ENCODE measurements around the gene ID3.

ID3 gene

DNA sequence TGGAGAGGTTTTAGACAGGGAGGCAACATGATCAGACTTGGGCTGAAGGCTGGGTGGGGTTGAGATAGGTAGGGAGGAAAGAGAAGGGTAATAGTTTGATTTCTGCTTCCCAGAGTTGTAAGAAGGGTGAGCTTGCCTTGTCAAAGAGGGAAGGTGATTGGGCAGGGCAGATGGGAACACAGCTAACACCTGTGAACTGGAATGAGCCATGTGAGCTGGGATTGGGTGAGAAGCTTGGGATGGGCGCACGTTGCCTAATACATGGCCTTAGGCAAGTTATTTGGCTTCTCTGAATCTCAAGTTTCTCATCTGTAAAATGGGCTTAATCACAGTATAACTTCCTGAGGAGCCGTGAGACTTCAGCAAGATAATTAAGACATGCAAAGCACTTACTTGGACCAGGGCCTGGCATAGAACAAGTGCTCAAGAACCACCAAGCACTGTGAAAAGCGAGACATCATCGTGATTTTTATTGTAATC, 33.8 kb upstream of the ID3 start:
- H3K27ac ChIP-seq = no peak overlapping the region
- no peak for DNase-seq (ENCODE audit: low spot score)
- TF ChIP-seq, protein P1, sequence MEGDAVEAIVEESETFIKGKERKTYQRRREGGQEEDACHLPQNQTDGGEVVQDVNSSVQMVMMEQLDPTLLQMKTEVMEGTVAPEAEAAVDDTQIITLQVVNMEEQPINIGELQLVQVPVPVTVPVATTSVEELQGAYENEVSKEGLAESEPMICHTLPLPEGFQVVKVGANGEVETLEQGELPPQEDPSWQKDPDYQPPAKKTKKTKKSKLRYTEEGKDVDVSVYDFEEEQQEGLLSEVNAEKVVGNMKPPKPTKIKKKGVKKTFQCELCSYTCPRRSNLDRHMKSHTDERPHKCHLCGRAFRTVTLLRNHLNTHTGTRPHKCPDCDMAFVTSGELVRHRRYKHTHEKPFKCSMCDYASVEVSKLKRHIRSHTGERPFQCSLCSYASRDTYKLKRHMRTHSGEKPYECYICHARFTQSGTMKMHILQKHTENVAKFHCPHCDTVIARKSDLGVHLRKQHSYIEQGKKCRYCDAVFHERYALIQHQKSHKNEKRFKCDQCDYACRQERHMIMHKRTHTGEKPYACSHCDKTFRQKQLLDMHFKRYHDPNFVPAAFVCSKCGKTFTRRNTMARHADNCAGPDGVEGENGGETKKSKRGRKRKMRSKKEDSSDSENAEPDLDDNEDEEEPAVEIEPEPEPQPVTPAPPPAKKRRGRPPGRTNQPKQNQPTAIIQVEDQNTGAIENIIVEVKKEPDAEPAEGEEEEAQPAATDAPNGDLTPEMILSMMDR (IDR thresholded peaks at IDR 0.05) = no peak
- no peak overlapping the region for H3K4me3 ChIP-seq

DNA sequence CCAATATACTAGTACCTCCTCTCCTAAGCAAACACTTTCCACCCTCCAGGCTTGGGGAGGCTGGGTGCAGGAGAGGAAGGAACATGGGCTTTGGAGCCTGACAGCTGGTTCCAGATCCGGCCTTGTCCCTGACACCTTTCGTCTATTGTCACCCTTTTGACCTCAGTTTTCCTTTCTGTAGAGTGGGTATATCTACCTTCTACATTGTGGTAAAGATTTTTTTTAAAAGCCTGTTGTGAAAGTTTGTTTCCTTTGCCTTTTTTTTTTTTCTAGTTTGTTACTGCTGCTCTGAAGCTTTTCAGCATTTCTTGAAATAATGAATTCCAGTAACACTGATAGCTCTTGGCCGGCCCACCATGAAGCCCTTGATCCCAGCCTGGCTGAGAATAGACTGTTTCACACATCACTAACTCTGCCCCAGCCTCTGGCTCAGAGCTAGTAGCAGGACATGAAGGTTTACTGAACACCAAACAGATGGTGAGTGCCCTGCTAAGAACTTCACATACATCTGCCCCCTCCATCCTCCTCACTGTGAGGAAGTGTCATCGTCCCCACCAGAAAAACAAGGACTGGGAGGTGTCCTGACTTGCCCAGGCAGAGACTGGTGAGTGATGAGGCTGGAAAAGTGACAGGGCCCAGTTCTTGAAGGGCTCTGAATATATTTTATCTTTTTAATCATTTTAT, 33.0 kb upstream of the ID3 start:
- Histone ChIP-seq H3K4me3 (no peak overlapping the region), H3K27ac (no peak overlapping the region)
- DNase-seq (ENCODE audit: low spot score) = no peak
- TF ChIP-seq, protein P1 (IDR thresholded peaks at IDR 0.05) = no peak

DNA sequence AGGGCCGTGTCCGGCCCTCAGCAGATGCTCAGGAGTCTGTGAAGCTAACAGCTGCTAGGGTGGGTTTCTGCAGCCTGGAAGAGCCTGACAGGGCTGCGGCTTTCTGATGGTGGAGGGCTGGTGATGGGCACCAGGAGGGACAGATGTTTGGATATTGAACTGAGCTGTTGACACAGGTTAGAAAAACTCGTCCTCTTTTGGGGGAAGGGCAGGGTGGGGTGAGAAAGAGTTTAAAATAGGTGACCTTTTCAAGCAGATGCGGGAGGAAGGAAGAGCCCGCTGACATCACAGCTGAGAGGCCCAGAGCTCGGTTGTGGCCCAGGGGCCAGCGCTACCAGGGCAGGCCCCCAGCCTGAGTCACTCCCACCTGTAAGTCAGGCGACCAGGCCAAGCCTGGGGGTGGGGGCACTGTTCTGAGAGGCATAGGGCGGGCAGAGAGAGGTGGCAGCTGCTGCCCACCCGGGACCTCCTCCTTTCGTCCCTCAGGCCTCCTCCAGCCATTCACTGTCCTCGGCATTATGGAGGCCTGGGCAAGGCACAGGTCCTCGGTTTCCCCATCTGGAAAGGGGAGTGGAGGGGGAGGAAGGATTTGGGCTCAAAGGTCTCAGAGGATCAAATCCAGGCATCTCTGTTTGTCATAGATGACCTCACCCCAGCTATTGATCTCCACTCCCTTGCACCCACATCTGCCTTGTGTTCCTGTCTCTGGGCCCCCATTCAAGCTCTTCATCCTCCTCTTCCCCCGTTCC, 32.3 kb upstream of the ID3 start:
- TF ChIP-seq, protein P1 (IDR thresholded peaks at IDR 0.05) = no peak
- Histone ChIP-seq H3K27ac (no peak overlapping the region), H3K4me3 (no peak overlapping the region)
- no peak for DNase-seq (ENCODE audit: low spot score)

- TF ChIP-seq, protein P1 (IDR thresholded peaks at IDR 0.05) = no peak
These were observed 30.9 kb upstream of the ID3 start for GRCh38 chr1:23590058-23590783.

DNA sequence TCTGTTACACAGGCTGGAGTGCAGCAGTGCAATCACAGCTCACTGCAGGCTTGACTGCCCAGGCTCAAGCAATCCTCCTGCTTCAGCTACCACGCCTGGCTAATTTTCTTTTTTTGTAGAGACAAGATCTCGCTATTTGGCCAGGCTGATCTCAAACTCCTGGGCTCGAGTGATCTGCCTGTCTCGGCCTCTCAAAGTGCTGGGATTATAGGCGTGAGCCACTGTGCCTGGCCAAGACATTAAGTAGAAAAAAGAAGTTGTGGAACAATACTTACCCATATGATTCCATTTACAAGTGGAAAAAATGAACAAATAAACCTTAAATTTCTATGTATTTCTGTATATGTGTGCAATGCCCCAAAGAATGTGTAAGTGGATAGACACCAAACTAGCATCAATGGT, 30.3 kb upstream of the ID3 start:
- TF ChIP-seq, protein P1 (IDR thresholded peaks at IDR 0.05) = no peak
- Histone ChIP-seq H3K4me3 (no peak overlapping the region), H3K27ac (no peak overlapping the region)
- DNase-seq (ENCODE audit: low spot score) = no peak

More at GRCh38 chr1:23590058-23590783, 30.9 kb upstream of the ID3 start:
- Histone ChIP-seq H3K4me3 (no peak overlapping the region), H3K27ac (no peak overlapping the region)
- DNase-seq (ENCODE audit: low spot score) = no peak

GRCh38 chr1:23588749-23589548, 29.6 kb upstream of the ID3 start:
- TF ChIP-seq, protein P1 (IDR thresholded peaks at IDR 0.05) = no peak
- DNase-seq (ENCODE audit: low spot score) = no peak

More at GRCh38 chr1:23588749-23589548, 29.6 kb upstream of the ID3 start:
- Histone ChIP-seq H3K4me3 (no peak overlapping the region), H3K27ac (no peak overlapping the region)

Data from coronary artery (tissue), 2 donors.